ENCODE data around the gene CHMP6. TPM values are rescaled to one million over a fixed set of nuclear protein-coding genes. Genes with fewer than 3 reads are reported as not detected.

Gene CHMP6
- total and polyA plus RNA-seq, 10 donors: 23.0 to 41.1 (median 30.8) TPM

GRCh38 chr17:80998748-80999535 is 7.3 kb downstream of the CHMP6 start:
- H3K27me3 ChIP-seq (replicated peaks in 1 of 7): peaks cover 0 to 30% (median 11%) of the 10 kb centered on the region in 7 donors
- peaks cover 5 to 71% (median 57%) of the 10 kb centered on the region in 6 donors for H3K36me3 ChIP-seq
- intact Hi-C loops (cut with DNase I; ENCODE audit: low total_unique reads): loop anchor here (10.0 kb wide), 1 partner anchor 96 kb away; no protein-coding TSS in a partner anchor
- H3K9me3 ChIP-seq: no peaks in the 10 kb centered on the region
- DNase-seq: peak; percentile 77
- H3K27ac ChIP-seq: no peak overlapping the region
- peaks cover 4 to 52% (median 27%) of the 10 kb centered on the region in 6 donors for H3K4me1 ChIP-seq
- no peak overlapping the region for H3K4me3 ChIP-seq
- TF ChIP-seq CTCF (IDR thresholded peaks at IDR 0.05 in 8 of 11, conservative IDR thresholded peaks at IDR 0.05 in 3 of 11) (no peak), POLR2A (IDR thresholded peaks at IDR 0.05) (no peak), POLR2AphosphoS5 (IDR thresholded peaks at IDR 0.05) (no peak)
- 85 to 89% (median 86%) methylated on average over 33 to 39 of the region's 39 CpGs for WGBS, 5 donors

DNA sequence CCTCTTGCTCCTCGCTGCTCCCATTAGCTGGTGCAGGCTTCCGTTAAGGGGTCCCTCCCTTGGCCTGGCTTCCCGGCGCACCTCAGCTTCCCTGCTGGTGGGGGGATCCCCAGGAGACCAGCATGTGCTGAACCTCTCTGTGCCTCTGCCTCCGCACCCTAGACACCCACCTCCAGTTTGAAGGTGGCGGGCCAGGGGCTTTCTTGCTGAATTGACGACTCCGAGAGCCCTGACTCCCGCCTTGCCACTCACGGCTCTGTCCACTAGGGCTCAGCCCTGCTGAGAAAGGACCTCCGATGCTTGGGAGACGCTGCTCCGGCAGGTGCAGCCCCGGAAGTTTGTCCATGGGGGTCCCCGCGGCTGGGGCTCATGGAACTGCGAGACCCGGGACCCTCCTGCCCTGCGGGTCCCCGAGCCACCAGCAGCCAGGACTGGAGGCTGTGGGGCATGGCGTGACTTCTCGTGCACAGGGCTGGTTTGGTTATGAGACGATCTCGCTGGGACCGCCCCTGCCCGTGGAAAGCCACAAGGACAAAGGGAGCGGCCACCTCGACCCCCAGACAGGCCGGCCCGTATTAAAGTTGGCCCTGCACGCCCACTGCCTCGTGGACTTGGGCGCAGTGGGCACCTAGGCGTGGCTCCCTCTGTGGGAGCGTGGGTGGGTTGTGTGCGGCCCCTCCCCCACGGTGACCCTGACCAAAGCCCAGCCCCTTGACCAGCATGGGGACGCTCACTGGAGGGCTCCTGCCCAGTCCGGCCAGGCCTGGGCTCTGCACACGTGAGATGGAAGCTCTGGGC is 8.1 kb downstream of the CHMP6 start:
- 92 to 96% (median 95%) methylated on average over 10 to 40 of the region's 40 CpGs for WGBS, 5 donors

DNA sequence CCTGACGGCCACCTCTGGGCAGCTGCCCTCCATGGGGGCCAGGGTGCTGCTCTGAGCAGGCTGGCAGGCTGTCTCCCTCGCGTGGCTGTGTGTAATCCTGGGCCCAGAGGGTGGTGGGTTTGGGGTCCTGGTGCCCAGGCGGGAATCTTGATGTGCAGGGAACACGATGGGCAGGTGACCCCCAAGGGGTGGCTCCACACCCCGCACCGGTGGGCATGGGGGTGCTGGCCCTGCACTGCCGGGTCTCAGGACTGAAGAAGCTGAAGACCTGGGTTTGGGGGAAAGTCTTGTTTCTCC is 8.6 kb downstream of the CHMP6 start:
- Histone ChIP-seq H3K4me3 (no peak overlapping the region), H3K9me3 (no peaks in the 10 kb centered on the region), H3K36me3 (peaks cover 5 to 58% (median 51%) of the 10 kb centered on the region in 6 donors), H3K27me3 (replicated peaks in 1 of 7) (peaks cover 0 to 43% (median 24%) of the 10 kb centered on the region in 7 donors), H3K4me1 (peaks cover 9 to 54% (median 30%) of the 10 kb centered on the region in 6 donors), H3K27ac (no peak overlapping the region)
- WGBS, 5 donors: 92 to 95% (median 94%) methylated on average over 8 of the region's 8 CpGs; no CpG with 5 or more reads in 1 of the 5 donors
- intact Hi-C loops (cut with DNase I; ENCODE audit: low total_unique reads): no loop called here
- TF ChIP-seq CTCF (IDR thresholded peaks at IDR 0.05 in 8 of 11, conservative IDR thresholded peaks at IDR 0.05 in 3 of 11) (no peak), POLR2A (IDR thresholded peaks at IDR 0.05) (no peak), POLR2AphosphoS5 (IDR thresholded peaks at IDR 0.05) (peak in 1 of 3 donors; percentile 54)
- peak; percentile 58 for DNase-seq

More for the DNA sequence above, 8.1 kb downstream of the CHMP6 start:
- intact Hi-C loops (cut with DNase I; ENCODE audit: low total_unique reads): loop anchor here (10.0 kb wide), 1 partner anchor 95 kb away; no protein-coding TSS in a partner anchor
- Histone ChIP-seq H3K27me3 (replicated peaks in 1 of 7) (peaks cover 0 to 38% (median 18%) of the 10 kb centered on the region in 7 donors), H3K4me3 (no peak overlapping the region), H3K36me3 (peaks cover 5 to 63% (median 55%) of the 10 kb centered on the region in 6 donors), H3K27ac (no peak overlapping the region), H3K9me3 (no peaks in the 10 kb centered on the region), H3K4me1 (peaks cover 9 to 55% (median 30%) of the 10 kb centered on the region in 6 donors)
- DNase-seq: peak; percentile 51
- TF ChIP-seq POLR2A (IDR thresholded peaks at IDR 0.05) (no peak), CTCF (IDR thresholded peaks at IDR 0.05 in 8 of 11, conservative IDR thresholded peaks at IDR 0.05 in 3 of 11) (no peak), POLR2AphosphoS5 (IDR thresholded peaks at IDR 0.05) (peak in 1 of 3 donors; percentile 1)
